NCI-H460 (cell line): ENCODE measurements around the gene WBP2. TPM values are rescaled to one million over a fixed set of nuclear protein-coding genes. Genes with fewer than 3 reads are reported as not detected.
A peak's percentile ranks its signal among the peaks of the same experiment; 100 is the strongest.
"Not testable (repeated sequence)": the region's sequence is repeated elsewhere in the genome, so short reads cannot be mapped to it uniquely, and the experiment has no call there.

Source experiments
- DNase-seq: peaks from one replicate; pipeline ENCODE4 v3.0.0-alpha.2; 2016; ENCODE audit warnings: low read depth; ENCODE audit errors: extremely low read depth
- total RNA-seq: library from RNA; depleted of rRNA; stranded (reverse); fragments of >200 nt; shearing (Covaris generic); gene quantifications from 2 replicates; pipeline ENCODE4 v1.2.3, GENCODE V29; 2014

WBP2 gene
- total RNA-seq, 1 experiment from 2014 or later: 36.7 TPM

- no peak for DNase-seq
These were observed 36.0 kb upstream of the WBP2 start for GRCh38 chr17:75891022-75891604.

- no peak for DNase-seq
These were observed 34.3 kb upstream of the WBP2 start for GRCh38 chr17:75889454-75889853.

- no peak for DNase-seq
These were observed 33.3 kb upstream of the WBP2 start for GRCh38 chr17:75888484-75888883.

GRCh38 chr17:75885860-75886259, 30.7 kb upstream of the WBP2 start:
- DNase-seq: not testable (repeated sequence)

- DNase-seq: no peak
These were observed 30.3 kb upstream of the WBP2 start for GRCh38 chr17:75885431-75885830.

GRCh38 chr17:75881678-75882454, 26.7 kb upstream of the WBP2 start:
- DNase-seq: no peak

- DNase-seq: no peak
These were observed 25.1 kb upstream of the WBP2 start for GRCh38 chr17:75880266-75880665.

GRCh38 chr17:75878174-75878998, 23.3 kb upstream of the WBP2 start, which contains the start of gene TRIM47:
Gene TRIM47 (minus strand): TSS chr17:75878581. CDS start chr17:75878548, 33 bp downstream.
- peak; percentile 54 for DNase-seq

GRCh38 chr17:75877752-75878173, 22.6 kb upstream of the WBP2 start:
- DNase-seq: peak; percentile 69

GRCh38 chr17:75876938-75877751, 22.0 kb upstream of the WBP2 start:
- DNase-seq: peak; percentile 85

- DNase-seq: no peak
These were observed 21.2 kb upstream of the WBP2 start for GRCh38 chr17:75876190-75876937.

- DNase-seq: peak; percentile 53
These were observed 20.7 kb upstream of the WBP2 start for GRCh38 chr17:75875940-75876189.

- no peak for DNase-seq
These were observed 20.2 kb upstream of the WBP2 start for GRCh38 chr17:75875182-75875939.

- DNase-seq: no peak
These were observed 19.4 kb upstream of the WBP2 start for GRCh38 chr17:75874323-75875181.

- DNase-seq: no peak
These were observed 18.6 kb upstream of the WBP2 start for GRCh38 chr17:75873587-75874322.

- peak; percentile 84 for DNase-seq
These were observed 17.6 kb upstream of the WBP2 start for GRCh38 chr17:75872434-75873351.

- not testable (repeated sequence) for DNase-seq
These were observed 15.1 kb upstream of the WBP2 start for GRCh38 chr17:75870228-75870627.
